ENCODE measurements around the gene RNF40. TPM values are rescaled to one million over a fixed set of nuclear protein-coding genes. Genes with fewer than 3 reads are reported as not detected.

The RNF40 gene
- polyA plus RNA-seq, 1 donor from 2014 or later, result 85.2 TPM

GRCh38 chr16:30777591-30778297 is 15.6 kb downstream of the RNF40 start:
- no peaks in the 10 kb centered on the region for H3K36me3 ChIP-seq (ENCODE audit: insufficient read depth, low read length)
- TF ChIP-seq SMC3 (conservative IDR thresholded peaks at IDR 0.05; ENCODE audit: poor library complexity) (no peak), REST (IDR thresholded peaks at IDR 0.05; ENCODE audit: borderline replicate concordance) (no peak), POLR2AphosphoS5 (IDR thresholded peaks at IDR 0.05) (no peak), TAF1 (IDR thresholded peaks at IDR 0.05; ENCODE audit: low read depth) (no peak), CTCF (IDR thresholded peaks at IDR 0.05; ENCODE audit: poor library complexity, severe bottlenecking) (no peak), RAD21 (conservative IDR thresholded peaks at IDR 0.05) (no peak), EP300 (conservative IDR thresholded peaks at IDR 0.05; ENCODE audit: poor library complexity, severe bottlenecking) (no peak), MXI1 (conservative IDR thresholded peaks at IDR 0.05; ENCODE audit: poor library complexity, severe bottlenecking) (no peak), EZH2 (IDR thresholded peaks at IDR 0.05; ENCODE audit: borderline replicate concordance, insufficient read depth, low read length, poor library complexity, severe bottlenecking) (no peak)
- no peaks in the 10 kb centered on the region for H3K27me3 ChIP-seq (ENCODE audit: insufficient read depth, low read depth, low read length)
- H3F3A ChIP-seq (ENCODE audit: insufficient read depth, low read length, poor library complexity, severe bottlenecking), result no peaks in the 10 kb centered on the region
- H3K9me2 ChIP-seq (ENCODE audit: insufficient read depth, low read length), result no peaks in the 10 kb centered on the region
- no peak overlapping the region for H2AFZ ChIP-seq (ENCODE audit: low read depth, low read length)
- no peaks in the 10 kb centered on the region for H3K79me2 ChIP-seq (replicated peaks; ENCODE audit: insufficient read depth, low read length)
- no peak overlapping the region for H3K4me3 ChIP-seq (ENCODE audit: low read length)
- no peaks in the 10 kb centered on the region for H3K9me3 ChIP-seq (ENCODE audit: low read length)
- no peak overlapping the region for H3K27ac ChIP-seq (ENCODE audit: low read length)
- no peaks in the 10 kb centered on the region for H4K20me1 ChIP-seq (ENCODE audit: insufficient read depth)
- no peak overlapping the region for H3K9ac ChIP-seq (ENCODE audit: low read length)
- H3K4me2 ChIP-seq (ENCODE audit: low read length), result no peak overlapping the region

GRCh38 chr16:30778549-30779244 is 16.6 kb downstream of the RNF40 start:
- Histone ChIP-seq H3K27ac (ENCODE audit: low read length) (no peak overlapping the region), H3K4me3 (ENCODE audit: low read length) (no peak overlapping the region), H3K9ac (ENCODE audit: low read length) (no peak overlapping the region), H3K36me3 (ENCODE audit: insufficient read depth, low read length) (no peaks in the 10 kb centered on the region), H3K9me2 (ENCODE audit: insufficient read depth, low read length) (no peaks in the 10 kb centered on the region), H3K27me3 (ENCODE audit: insufficient read depth, low read depth, low read length) (no peaks in the 10 kb centered on the region), H4K20me1 (ENCODE audit: insufficient read depth) (no peaks in the 10 kb centered on the region), H3K9me3 (ENCODE audit: low read length) (no peaks in the 10 kb centered on the region), H3K79me2 (replicated peaks; ENCODE audit: insufficient read depth, low read length) (no peaks in the 10 kb centered on the region), H3K4me2 (ENCODE audit: low read length) (no peak overlapping the region), H3F3A (ENCODE audit: insufficient read depth, low read length, poor library complexity, severe bottlenecking) (no peaks in the 10 kb centered on the region), H2AFZ (ENCODE audit: low read depth, low read length) (no peak overlapping the region)
- TF ChIP-seq MXI1 (conservative IDR thresholded peaks at IDR 0.05; ENCODE audit: poor library complexity, severe bottlenecking) (no peak), POLR2AphosphoS5 (IDR thresholded peaks at IDR 0.05) (no peak), SMC3 (conservative IDR thresholded peaks at IDR 0.05; ENCODE audit: poor library complexity) (no peak), TAF1 (IDR thresholded peaks at IDR 0.05; ENCODE audit: low read depth) (no peak), CTCF (IDR thresholded peaks at IDR 0.05; ENCODE audit: poor library complexity, severe bottlenecking) (no peak), REST (IDR thresholded peaks at IDR 0.05; ENCODE audit: borderline replicate concordance) (no peak), EZH2 (IDR thresholded peaks at IDR 0.05; ENCODE audit: borderline replicate concordance, insufficient read depth, low read length, poor library complexity, severe bottlenecking) (no peak), RAD21 (conservative IDR thresholded peaks at IDR 0.05) (no peak), EP300 (conservative IDR thresholded peaks at IDR 0.05; ENCODE audit: poor library complexity, severe bottlenecking) (no peak)
